ENCODE results near the gene TMEM9B. TPM values are rescaled to one million over a fixed set of nuclear protein-coding genes. Genes with fewer than 3 reads are reported as not detected.

Gene TMEM9B
- total and polyA plus RNA-seq, 2 experiments from 2014 or later = 10.4 to 12.9 TPM

GRCh38 chr11:8907116-8907515, 57.1 kb downstream of the TMEM9B start (continued):
- no peak for TF ChIP-seq EZH2phosphoT487 (IDR thresholded peaks at IDR 0.05; ENCODE audit: unreplicated experiment)
- no peak for TF ChIP-seq EZH2 (IDR thresholded peaks at IDR 0.05; ENCODE audit: low read depth, unreplicated experiment)
- TF ChIP-seq, protein P1, sequence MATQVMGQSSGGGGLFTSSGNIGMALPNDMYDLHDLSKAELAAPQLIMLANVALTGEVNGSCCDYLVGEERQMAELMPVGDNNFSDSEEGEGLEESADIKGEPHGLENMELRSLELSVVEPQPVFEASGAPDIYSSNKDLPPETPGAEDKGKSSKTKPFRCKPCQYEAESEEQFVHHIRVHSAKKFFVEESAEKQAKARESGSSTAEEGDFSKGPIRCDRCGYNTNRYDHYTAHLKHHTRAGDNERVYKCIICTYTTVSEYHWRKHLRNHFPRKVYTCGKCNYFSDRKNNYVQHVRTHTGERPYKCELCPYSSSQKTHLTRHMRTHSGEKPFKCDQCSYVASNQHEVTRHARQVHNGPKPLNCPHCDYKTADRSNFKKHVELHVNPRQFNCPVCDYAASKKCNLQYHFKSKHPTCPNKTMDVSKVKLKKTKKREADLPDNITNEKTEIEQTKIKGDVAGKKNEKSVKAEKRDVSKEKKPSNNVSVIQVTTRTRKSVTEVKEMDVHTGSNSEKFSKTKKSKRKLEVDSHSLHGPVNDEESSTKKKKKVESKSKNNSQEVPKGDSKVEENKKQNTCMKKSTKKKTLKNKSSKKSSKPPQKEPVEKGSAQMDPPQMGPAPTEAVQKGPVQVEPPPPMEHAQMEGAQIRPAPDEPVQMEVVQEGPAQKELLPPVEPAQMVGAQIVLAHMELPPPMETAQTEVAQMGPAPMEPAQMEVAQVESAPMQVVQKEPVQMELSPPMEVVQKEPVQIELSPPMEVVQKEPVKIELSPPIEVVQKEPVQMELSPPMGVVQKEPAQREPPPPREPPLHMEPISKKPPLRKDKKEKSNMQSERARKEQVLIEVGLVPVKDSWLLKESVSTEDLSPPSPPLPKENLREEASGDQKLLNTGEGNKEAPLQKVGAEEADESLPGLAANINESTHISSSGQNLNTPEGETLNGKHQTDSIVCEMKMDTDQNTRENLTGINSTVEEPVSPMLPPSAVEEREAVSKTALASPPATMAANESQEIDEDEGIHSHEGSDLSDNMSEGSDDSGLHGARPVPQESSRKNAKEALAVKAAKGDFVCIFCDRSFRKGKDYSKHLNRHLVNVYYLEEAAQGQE (IDR thresholded peaks at IDR 0.05; ENCODE audit: unreplicated experiment) = no peak
- TF ChIP-seq CTCF (conservative IDR thresholded peaks at IDR 0.05; ENCODE audit: low read depth in 2 of 2) = no peak

GRCh38 chr11:8905528-8906165, 58.6 kb downstream of the TMEM9B start:
- no peak overlapping the region for H2AFZ ChIP-seq
- no peak overlapping the region for H3K27ac Mint-ChIP-seq
- no peak overlapping the region for H3K4me2 ChIP-seq
- H3K4me1 ChIP-seq (ENCODE audit: insufficient read depth) = peaks cover 6% of the 10 kb centered on the region
- no peaks in the 10 kb centered on the region; the same call in 2 of the 3 replicates for H3K36me3 Mint-ChIP-seq (ENCODE audit: low read depth)
- no peak overlapping the region for H3K4me3 Mint-ChIP-seq
- no peak overlapping the region for H3K27ac ChIP-seq (ENCODE audit: low read depth)
- no peaks in the 10 kb centered on the region for H3K9me2 ChIP-seq (ENCODE audit: insufficient read depth)
- no peak overlapping the region for H3K4me3 ChIP-seq
- H3K4me1 Mint-ChIP-seq = peaks cover 9% of the 10 kb centered on the region
- no peaks in the 10 kb centered on the region for H3K9me3 Mint-ChIP-seq
- H3K27me3 Mint-ChIP-seq (ENCODE audit: insufficient read depth, low read depth, poor library complexity) = peaks cover 12% of the 10 kb centered on the region
- peaks cover 25% of the 10 kb centered on the region for H3K27me3 ChIP-seq (ENCODE audit: insufficient read depth)
- DNase-seq (ENCODE audit: low spot score) (no peak), ATAC-seq (no peak)
- H3K79me2 ChIP-seq (replicated peaks; ENCODE audit: insufficient read depth) = no peaks in the 10 kb centered on the region
- H3K36me3 ChIP-seq (ENCODE audit: insufficient read depth) = no peaks in the 10 kb centered on the region
- H4K20me1 ChIP-seq (replicated peaks; ENCODE audit: insufficient read depth) = no peaks in the 10 kb centered on the region
- peaks cover 4% of the 10 kb centered on the region; the same call in 1 of the 2 replicates for H3F3A ChIP-seq (replicated peaks; ENCODE audit: low read depth)
- TF ChIP-seq, protein P1 (IDR thresholded peaks at IDR 0.05; ENCODE audit: unreplicated experiment) = no peak
- no peak for TF ChIP-seq EZH2phosphoT487 (IDR thresholded peaks at IDR 0.05; ENCODE audit: unreplicated experiment)
- TF ChIP-seq CTCF (conservative IDR thresholded peaks at IDR 0.05; ENCODE audit: low read depth in 2 of 2) = no peak
- no peak for TF ChIP-seq STAT1 (IDR thresholded peaks at IDR 0.05; ENCODE audit: unreplicated experiment)
- TF ChIP-seq EZH2 (IDR thresholded peaks at IDR 0.05; ENCODE audit: low read depth, unreplicated experiment) = no peak
- TF ChIP-seq POLR2AphosphoS5 (IDR thresholded peaks at IDR 0.05; ENCODE audit: low read depth) = no peak
- TF ChIP-seq ZNF114 (CRISPR knock-in tag; IDR thresholded peaks at IDR 0.05) = no peak
- no peak for TF ChIP-seq ETS1 (IDR thresholded peaks at IDR 0.05)
- TF ChIP-seq ZNF331 (CRISPR knock-in tag; IDR thresholded peaks at IDR 0.05; ENCODE audit: low read depth) = no peak
- no peak for TF ChIP-seq JUNB (IDR thresholded peaks at IDR 0.05; ENCODE audit: unreplicated experiment)
- TF ChIP-seq CREB1 (CRISPR knock-in tag; IDR thresholded peaks at IDR 0.05; ENCODE audit: low read depth) = no peak

Measured in GM23338 (cell line).